HG03280 (cell line): ENCODE results near the gene PANK2.
A peak's percentile ranks its signal among the peaks of the same experiment; 100 is the strongest.

Source experiments
- ATAC-seq: cut with Tn5 transposase; IDR thresholded peaks from one replicate; pipeline ENCODE4 v1.9.1; 2021; ENCODE audit warnings: mild to moderate bottlenecking, moderate library complexity; ENCODE audit not compliant: unreplicated experiment

The PANK2 gene

DNA sequence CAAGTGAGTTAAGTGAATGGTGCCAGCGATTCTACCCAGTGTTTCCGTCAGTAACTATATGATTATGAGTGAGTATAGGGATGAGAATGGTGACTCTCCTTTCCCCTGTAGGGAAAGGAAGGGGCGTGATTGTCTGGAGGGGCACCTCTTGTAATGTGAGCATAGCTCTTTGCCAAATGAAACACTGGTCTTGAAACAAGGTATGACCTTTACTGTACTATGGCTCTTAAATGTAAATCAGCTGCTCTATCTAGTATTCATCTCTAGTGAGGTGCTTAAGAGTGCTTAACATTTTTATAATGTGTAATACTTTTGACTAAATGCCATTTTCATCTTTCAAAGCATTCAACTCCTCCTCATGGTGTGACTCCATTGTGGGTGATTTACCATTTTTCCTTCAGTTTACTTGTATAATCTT lies 11.0 kb downstream of the PANK2 start:
- ATAC-seq = no peak

DNA sequence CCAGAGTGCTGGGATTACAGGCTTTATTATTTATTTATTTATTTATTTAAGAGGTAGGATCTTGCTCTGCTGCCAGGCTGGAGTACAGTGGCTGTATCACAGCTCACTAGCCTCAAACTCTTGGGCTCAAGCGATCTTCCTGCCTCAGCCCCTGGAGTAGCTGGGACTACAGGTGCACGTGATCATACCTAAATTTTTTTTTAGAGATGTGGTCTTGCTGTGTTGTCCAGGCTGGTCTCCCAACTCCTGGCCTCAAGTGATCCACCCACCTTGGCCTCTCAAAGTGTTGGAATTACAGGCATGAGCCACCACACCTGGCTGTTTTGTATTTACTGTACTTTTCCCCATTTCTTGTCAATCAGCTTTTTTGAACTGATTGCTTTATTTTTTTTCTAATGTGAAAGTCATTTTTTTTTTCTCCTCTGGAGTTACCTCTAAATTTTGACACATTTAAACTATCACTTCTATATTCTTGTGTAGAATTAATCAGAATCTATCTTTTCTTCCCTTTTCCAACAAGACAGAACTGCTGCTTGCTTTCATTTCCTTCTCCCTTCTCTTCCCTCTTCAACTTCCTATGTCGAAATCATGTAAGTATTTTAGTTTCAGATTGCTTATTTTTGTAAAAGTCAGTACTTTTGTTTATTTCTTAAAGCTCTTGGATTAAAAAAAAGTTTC lies 12.0 kb downstream of the PANK2 start:
- ATAC-seq = no peak

DNA sequence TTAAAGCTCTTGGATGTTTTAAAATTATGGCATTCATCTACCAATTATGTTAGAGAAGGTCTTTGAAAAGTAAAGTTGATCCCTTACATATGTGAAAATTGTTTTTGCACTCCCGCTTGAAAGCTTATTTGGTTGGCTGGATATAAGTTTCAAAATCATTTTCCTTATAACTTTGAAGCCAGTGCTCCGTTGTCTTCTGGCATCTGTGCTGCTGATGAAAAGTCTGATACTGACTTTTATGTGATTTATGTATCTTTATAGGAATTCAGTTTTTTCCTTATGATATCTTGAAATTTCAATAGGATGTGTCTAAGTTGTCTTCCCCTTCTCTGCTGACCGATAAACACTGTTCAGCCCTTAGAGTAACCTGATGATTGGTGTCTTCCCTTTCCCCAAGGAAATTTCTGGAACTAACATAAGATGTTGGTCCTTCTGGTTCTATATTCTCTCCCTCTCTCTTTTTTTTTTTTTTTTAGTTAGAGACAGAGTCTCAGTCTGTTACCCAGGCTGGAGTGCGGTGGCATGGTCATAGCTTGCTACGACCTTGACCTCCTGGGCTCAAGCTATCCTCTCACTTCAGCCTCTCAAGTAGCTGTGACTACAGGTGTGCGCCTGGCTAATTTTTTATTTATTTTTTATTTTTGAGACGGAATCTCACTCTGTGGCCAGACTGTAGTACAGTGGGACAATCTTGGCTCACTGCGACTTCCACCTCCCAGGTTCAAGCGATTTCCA lies 12.7 kb downstream of the PANK2 start:
- ATAC-seq = no peak

DNA sequence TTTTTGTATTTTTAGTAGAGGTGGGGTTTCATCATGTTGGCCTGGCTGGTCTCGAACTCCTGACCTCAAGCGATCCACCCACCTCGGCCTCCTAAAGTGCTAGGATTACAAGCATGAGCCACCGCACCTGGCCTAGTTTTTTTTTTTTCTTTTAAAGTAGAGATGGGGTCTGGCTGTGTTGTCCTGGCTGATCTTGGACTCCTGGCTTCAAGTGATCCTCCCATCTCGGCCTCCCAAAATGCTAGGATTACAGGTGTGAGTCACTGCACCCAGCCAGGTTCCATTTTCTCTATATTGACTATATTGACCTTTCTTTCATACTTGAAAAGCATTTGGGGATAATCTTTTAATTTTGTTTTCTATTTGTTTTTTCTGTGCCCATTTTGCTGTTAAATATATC lies 13.3 kb downstream of the PANK2 start:
- ATAC-seq = no peak

DNA sequence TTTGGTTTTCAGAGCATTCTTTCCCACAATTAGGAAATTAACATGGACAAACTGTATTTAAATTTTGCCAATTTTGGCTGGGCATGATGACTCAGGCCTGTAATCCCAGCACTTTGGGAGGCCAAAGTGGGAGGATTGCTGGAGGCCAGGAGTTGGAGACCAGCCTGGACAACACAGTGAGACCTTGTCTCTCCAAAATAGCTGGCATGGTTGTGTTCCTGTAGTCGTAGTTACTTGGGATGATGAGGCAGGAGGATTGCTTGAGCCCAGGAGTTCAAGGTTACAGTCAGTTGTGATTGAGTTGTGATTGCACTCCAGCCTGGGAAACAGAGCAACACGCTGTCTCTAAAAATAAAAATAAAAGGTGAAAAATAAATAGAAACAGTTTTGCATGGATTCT lies 15.0 kb downstream of the PANK2 start:
- no peak for ATAC-seq

DNA sequence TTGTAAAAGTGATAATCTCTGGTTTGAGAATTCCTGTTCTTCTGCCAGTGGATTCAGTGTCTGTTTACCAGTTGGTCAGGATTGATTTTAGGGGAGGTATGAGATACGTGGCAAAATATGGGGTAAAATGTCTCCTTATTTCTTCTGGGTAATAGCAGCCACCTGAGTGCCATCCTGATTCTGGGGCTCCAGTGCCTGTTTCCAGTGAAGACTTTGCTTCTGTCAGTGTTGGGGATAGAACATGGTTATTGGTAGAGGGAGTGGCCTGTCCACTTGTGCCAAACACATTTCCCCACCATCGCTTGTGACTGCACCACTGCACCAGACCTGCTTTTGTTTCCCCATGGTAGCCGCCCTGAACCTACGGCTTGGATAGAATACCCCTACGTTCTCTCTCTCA lies 15.7 kb downstream of the PANK2 start:
- no peak for ATAC-seq

GRCh38 chr20:3906744-3907721 lies 17.8 kb downstream of the PANK2 start:
- peak; percentile 78 for ATAC-seq

DNA sequence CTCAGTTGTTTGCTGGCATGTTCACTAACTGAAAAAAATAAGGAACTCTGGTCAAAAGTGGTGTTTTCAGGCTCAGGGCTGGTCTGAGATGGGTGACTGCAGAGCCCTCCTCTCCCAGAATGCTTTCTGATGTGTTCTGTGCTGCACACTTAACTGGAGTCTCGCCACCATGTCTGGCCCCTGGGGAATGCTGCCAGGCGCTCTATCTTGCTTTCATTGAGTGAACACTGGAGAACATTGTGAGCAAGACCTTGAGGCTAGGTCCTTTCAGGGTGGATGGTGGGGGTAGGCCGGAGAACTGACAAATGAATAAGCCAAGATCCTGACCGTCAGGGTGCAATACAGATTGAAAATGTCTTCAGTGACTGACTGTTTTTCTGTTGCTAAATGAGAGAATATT lies 19.5 kb downstream of the PANK2 start:
- no peak for ATAC-seq

GRCh38 chr20:3909952-3910366 lies 20.8 kb downstream of the PANK2 start:
- no peak for ATAC-seq

DNA sequence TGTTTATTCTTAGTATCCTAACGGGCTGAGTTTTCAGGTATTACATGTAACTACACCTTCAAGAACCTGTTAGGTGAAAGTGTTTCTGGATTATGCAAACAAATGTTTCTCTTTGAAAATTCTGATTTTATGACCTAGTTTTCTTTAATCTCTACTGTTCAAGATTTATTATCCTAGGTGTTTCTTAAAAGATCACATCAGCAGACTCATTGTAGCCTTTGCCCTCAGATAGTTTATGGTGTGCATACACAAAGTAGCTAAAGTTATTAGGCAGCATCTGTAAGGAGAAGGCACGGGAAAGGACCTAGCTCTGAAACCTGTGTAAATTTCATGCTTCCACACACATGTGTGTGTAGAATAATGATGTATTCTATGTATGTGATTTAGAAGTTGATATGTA lies 21.7 kb downstream of the PANK2 start:
- ATAC-seq = no peak

DNA sequence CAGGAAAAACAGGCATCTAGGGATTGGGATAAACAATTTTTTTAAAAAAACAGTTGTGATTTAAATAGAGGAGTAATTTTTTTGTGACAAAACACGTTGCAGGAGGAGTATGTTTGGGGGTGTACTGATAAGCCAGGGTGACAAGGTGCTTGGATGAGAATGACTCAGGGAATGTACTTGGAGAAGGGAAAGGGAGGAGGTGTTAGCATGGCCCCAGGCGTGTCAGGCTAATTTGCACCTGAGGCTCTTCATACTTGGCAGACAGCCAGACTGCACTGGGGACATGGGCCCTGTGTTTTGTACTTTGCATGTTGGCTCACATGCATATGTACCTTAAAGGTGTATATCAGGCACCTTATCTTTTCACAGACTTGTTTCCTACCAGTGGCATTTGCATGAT lies 22.8 kb downstream of the PANK2 start:
- ATAC-seq = no peak

GRCh38 chr20:3914446-3914845 lies 25.3 kb downstream of the PANK2 start:
- no peak for ATAC-seq

DNA sequence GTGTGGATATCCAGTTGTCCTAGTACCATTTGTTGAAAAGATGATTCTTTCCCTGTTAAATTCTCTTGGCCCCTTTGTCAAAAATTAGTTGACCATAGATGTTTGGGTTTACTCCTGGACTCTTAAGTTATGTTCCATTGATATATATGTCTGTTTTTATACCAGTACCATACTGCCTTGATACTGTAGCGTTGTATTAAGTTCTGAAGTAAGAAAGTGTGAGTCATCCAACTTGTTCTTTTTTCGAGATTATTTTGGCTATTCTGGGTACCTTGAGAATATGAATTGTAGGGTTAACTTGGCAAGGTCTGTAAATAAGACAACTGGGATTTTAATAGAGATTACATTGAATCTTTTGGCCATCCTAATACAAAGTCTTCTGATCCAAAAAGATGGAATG lies 26.5 kb downstream of the PANK2 start:
- no peak for ATAC-seq

DNA sequence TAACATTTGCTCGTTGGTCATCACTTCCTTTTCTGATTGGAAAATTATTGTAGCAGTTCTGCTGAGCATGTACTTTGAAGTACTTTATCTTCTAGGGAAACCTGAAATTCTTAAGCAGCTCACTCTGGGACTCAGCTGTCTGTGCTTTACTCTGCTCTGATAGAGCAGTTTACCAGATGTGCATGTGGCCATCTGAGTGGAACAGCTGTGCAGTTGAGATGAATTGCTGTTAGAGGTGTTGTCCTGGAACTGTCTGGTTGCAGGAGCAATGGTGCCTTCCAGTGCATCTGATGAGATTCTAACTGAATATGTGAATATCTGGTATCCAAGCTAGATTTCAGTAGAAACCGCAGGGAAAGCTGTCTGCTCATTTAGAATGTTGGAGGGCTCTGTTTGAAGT lies 27.2 kb downstream of the PANK2 start:
- no peak for ATAC-seq

GRCh38 chr20:3919352-3919751 lies 30.2 kb downstream of the PANK2 start:
- no peak for ATAC-seq

DNA sequence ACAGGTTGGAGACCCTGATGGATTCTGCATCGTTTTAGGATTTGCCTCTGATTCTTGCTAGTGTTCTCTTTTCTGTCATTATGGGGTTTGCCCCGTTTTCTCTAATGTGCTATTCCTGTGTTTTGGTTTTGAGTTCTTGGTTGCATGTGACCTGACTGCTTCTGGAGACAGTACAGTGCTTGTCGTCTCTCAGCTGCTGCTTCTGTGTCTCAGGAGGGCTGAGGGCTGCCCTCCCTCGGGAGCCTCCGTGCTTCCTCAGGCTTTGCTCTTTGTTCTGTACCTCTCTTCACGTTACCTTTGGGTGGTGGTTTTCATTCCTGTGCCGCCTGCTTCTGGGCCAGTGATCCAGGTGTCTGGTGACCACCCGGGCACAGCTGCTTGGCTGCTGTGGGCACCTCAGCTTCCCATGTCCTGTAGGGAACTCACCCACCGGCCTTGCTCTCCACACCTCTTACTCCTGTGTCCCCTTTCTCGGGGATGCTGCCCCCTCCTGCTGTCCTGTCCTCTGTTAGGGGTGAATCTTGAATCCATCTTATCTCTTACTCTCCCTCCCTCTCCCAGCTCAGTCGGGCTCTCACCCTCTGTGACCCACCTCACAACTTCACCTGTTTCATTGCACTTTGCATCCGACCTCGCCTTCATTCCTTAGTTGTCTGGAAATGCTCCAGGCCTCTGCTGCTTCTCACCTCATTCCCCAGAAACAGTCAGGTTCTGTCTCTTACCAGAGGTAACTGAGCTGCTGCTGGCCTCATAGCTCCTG lies 33.2 kb downstream of the PANK2 start:
- ATAC-seq = no peak

DNA sequence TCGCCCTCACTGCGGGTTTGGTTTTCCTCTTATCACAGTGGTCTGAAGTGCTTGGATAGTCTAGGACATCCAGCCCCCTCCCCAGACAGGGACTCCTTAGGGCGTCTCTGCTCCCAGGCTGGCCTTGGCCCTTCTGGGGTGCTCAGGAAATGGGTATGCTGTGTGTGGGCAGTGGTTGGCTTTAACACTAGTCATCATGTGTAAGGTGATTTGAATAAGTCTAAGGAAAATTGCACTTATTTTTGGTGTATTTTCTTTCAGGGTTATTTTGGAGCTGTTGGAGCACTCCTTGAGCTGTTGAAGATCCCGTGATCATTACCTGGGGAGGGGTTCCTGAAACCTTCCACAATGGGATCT lies 33.8 kb downstream of the PANK2 start:
- no peak for ATAC-seq

DNA sequence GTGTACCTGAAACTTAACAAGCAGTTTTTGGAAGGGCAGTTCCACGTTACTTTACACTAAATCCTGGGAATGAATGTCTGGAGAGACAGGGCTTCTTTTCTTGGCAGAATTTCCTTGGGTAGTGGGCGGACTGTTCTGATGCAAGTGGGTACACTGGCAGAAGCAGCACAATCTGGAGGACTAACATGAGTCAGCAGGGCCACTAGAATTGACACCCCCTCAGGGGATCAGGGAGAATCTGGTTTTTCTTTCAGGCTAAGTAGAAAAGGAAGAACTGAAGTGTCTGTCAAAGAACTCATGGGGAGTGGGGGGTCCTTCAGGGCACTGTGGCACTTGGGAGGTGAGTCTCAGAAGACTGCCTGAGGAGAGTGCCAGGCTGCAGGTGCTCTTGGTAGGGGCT lies 34.6 kb downstream of the PANK2 start:
- ATAC-seq = no peak

DNA sequence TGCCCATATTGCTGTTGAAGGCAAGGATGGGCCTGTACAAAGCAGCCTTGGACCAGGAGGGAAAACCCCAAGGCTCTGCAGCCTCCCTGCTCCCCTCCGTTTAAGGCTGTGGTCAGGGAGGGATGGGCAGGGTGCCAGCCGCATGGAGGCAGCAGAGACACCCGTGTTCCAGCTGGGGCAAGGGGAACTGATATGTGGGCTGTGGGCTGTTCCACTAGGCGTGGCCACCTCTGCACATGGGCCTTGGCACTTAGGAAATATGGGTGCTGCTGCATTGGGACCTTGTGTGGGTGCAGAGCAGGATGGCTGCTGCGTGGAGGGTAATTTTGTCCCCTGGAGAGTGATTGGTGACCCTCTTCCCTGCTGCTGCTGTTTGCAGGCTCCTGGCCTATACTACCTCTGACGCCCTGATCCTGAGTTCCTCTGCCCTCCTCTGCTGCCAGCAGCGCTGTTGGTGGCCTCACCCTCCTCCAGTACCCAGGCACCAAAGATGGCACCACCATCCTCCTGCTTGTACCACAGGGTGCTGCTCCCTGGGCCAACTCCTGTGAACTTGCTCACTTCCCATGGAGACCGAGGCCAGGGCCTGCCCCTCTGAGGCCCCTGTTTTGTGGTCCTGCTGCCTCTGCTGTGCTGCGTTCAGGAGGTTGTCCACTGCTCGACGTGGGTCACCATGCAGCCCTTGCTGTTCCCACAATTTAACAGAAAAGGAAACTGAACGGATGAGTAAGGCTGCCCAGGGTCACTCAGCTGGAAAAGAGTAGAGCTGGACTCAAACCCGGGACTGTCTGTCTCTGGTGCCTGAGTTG lies 35.3 kb downstream of the PANK2 start:
- ATAC-seq = no peak

DNA sequence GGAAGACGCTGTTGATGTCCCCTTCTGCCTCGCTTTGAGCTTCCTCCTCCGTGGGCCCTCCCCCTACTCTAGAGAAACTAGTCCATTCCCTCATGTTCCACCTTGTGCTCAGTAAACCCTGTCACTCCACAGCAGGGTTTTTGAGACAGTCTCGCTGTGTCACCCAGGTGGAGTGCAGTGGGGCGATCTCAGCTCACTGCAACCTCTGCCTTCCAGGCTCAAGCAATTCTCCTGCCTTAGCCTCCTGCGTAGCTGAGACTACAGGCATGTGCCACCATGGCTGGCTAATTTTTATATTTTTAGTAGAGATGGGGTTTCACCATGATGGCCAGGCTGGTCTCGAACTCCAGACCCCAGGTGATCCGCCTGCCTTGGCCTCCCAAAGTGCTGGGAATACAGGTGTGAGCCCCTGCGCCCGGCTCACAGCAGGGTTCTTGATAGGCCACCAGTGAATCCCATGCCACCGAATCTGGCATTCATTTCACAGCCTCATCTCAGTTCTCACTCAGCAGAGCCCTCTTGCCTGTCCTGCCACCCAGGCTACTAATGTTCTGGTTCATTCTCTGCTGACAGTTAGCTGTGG lies 36.0 kb downstream of the PANK2 start:
- no peak for ATAC-seq
